HFFc6 (cell line): ENCODE measurements around the gene MCRIP1. TPM values are rescaled to one million over a fixed set of nuclear protein-coding genes. Genes with fewer than 3 reads are reported as not detected.

Experiments
- DNase-seq: peaks from one replicate; pipeline ENCODE4 v3.0.0-alpha.2; 2018
- H3K27ac Mint-ChIP-seq: 2 replicates; pipeline ENCODE4 v1.8.0; 2020; ENCODE audit warnings: mild to moderate bottlenecking, mixed read lengths
- H3K27me3 Mint-ChIP-seq: 2 replicates; pipeline ENCODE4 v1.8.0; 2021; ENCODE audit warnings: mild to moderate bottlenecking, moderate library complexity, mixed read lengths; ENCODE audit not compliant: insufficient read depth
- H3K36me3 Mint-ChIP-seq: 2 replicates; pipeline ENCODE4 v1.8.0; 2021; ENCODE audit warnings: low read depth, mixed read lengths
- H3K4me1 Mint-ChIP-seq: 2 replicates; pipeline ENCODE4 v1.8.0; 2020; ENCODE audit warnings: low read depth, mixed read lengths
- H3K4me3 Mint-ChIP-seq: 2 replicates; pipeline ENCODE4 v1.8.0; 2020; ENCODE audit warnings: mild to moderate bottlenecking, moderate library complexity, mixed read lengths
- H3K9me3 Mint-ChIP-seq: 2 replicates; pipeline ENCODE4 v1.8.0; 2020; ENCODE audit warnings: mild to moderate bottlenecking, mixed read lengths
- total RNA-seq, 6 experiments: library from RNA; stranded (reverse); fragmentation: NEBNext Ultra II Directional; extraction: Animal tissue kit (Norgen Biotek cat#: 25700); gene quantifications; 2 replicates in 1 of 6; 3 replicates in 5 of 6; pipeline ENCODE4 v1.2.3, GENCODE V29; 2021
- TF ChIP-seq, protein P1 (sequence below): fragments of 200-600 bp; sonication (generic); IDR thresholded peaks from 2 replicates; pipeline ENCODE4 v1.5.0; 2021; ENCODE audit warnings: antibody characterized with exemption, mild to moderate bottlenecking

The MCRIP1 gene
- total RNA-seq, 6 experiments from 2014 or later = 88.0 to 103 (median 92.8) TPM

GRCh38 chr17:81809556-81809998, 23.5 kb downstream of the MCRIP1 start:
- H3K36me3 Mint-ChIP-seq = no peaks in the 10 kb centered on the region
- peaks cover 19% of the 10 kb centered on the region for H3K27me3 Mint-ChIP-seq
- no peaks in the 10 kb centered on the region for H3K4me1 Mint-ChIP-seq
- peaks cover 6% of the 10 kb centered on the region; the same call in 1 of the 2 replicates for H3K9me3 Mint-ChIP-seq
- TF ChIP-seq, protein P1, sequence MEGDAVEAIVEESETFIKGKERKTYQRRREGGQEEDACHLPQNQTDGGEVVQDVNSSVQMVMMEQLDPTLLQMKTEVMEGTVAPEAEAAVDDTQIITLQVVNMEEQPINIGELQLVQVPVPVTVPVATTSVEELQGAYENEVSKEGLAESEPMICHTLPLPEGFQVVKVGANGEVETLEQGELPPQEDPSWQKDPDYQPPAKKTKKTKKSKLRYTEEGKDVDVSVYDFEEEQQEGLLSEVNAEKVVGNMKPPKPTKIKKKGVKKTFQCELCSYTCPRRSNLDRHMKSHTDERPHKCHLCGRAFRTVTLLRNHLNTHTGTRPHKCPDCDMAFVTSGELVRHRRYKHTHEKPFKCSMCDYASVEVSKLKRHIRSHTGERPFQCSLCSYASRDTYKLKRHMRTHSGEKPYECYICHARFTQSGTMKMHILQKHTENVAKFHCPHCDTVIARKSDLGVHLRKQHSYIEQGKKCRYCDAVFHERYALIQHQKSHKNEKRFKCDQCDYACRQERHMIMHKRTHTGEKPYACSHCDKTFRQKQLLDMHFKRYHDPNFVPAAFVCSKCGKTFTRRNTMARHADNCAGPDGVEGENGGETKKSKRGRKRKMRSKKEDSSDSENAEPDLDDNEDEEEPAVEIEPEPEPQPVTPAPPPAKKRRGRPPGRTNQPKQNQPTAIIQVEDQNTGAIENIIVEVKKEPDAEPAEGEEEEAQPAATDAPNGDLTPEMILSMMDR = no peak
- H3K27ac Mint-ChIP-seq = no peak overlapping the region
- H3K4me3 Mint-ChIP-seq = no peak overlapping the region
- DNase-seq = no peak

GRCh38 chr17:81808778-81809555, 24.1 kb downstream of the MCRIP1 start:
- peaks cover 6% of the 10 kb centered on the region; the same call in 1 of the 2 replicates for H3K9me3 Mint-ChIP-seq
- TF ChIP-seq, protein P1 = no peak
- H3K27me3 Mint-ChIP-seq = peaks cover 19% of the 10 kb centered on the region
- DNase-seq = no peak
- H3K4me1 Mint-ChIP-seq = no peaks in the 10 kb centered on the region
- no peak overlapping the region for H3K4me3 Mint-ChIP-seq
- no peaks in the 10 kb centered on the region for H3K36me3 Mint-ChIP-seq
- H3K27ac Mint-ChIP-seq = no peak overlapping the region

GRCh38 chr17:81807839-81808238, 25.3 kb downstream of the MCRIP1 start:
- peaks cover 24% of the 10 kb centered on the region for H3K27me3 Mint-ChIP-seq

DNA sequence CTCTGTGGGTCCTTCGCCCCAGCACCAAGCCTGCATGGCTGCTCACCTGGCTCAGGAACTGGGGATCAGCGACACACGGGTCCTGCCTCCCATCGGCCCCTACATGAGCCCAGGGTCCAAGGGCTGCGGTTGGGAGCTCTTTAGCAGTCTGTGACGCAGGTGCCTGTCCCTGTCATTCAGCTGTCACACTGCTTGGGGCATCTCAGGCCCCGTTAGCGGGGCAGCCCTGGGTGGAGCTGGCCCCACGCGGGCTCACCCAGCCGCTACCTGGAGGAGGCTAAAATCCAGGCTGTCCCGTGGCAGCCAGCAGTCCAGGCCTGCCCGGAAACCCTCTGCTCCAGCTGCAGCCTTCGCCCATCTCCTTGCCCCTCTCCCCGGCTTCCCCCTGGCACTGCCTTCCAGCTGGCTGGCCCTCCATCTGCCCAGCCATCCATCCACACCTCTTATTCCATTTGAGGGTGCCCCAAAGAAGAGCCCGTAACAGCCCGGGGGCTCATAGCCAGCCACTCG, 25.8 kb downstream of the MCRIP1 start:
- H3K9me3 Mint-ChIP-seq = peaks cover 6% of the 10 kb centered on the region; the same call in 1 of the 2 replicates
- no peak overlapping the region for H3K4me3 Mint-ChIP-seq
- peaks cover 29% of the 10 kb centered on the region for H3K27me3 Mint-ChIP-seq
- TF ChIP-seq, protein P1 = no peak
- H3K27ac Mint-ChIP-seq = no peak overlapping the region
- H3K36me3 Mint-ChIP-seq = no peaks in the 10 kb centered on the region
- no peak for DNase-seq
- no peaks in the 10 kb centered on the region for H3K4me1 Mint-ChIP-seq

More at GRCh38 chr17:81807839-81808238, 25.3 kb downstream of the MCRIP1 start:
- DNase-seq = no peak
- TF ChIP-seq, protein P1 = no peak
- Mint-ChIP-seq H3K9me3 (peaks cover 6% of the 10 kb centered on the region; the same call in 1 of the 2 replicates), H3K4me1 (no peaks in the 10 kb centered on the region), H3K36me3 (no peaks in the 10 kb centered on the region), H3K27ac (no peak overlapping the region), H3K4me3 (no peak overlapping the region)

DNA sequence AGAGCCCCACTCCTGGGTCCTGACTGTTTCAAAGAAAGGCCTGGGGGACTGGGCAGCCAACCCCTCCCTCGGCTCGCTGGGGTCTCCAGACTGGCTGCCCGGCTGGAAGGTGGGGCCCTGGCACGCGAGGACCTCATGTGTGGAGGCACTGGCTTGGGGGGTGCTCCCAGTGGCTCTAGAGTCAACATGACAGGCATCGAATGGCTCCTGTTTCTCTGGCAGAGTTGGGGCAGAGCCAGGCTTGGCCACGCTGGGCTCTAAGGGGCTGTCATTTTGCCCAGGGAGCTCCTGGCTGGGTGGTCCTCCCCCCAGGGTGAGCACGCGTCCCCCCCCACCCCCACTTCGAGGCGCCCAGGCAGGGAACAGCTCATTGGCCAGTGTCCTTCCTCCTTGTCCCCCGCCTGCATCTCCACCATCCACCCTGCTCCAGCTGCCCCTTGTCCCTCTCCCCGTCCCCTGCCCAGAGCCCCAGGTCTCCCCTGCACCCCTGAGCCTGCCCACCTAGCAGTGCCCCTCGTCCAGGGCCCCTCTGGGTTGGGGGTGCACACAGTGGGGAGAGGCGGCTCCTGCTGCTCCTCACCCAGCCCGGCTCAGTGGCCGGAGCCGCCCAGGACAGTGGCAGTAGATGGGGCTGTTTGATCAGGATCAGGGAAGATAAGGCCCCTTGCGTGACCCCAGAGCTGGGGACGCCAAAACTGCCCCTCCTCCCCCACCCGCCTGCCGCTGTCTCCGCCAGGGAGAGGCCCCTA, 26.5 kb downstream of the MCRIP1 start:
- no peaks in the 10 kb centered on the region for H3K4me1 Mint-ChIP-seq
- DNase-seq = no peak
- H3K27me3 Mint-ChIP-seq = peaks cover 35% of the 10 kb centered on the region

More for the DNA sequence above, 26.5 kb downstream of the MCRIP1 start:
- Mint-ChIP-seq H3K4me3 (no peak overlapping the region), H3K27ac (no peak overlapping the region), H3K9me3 (peaks cover 6% of the 10 kb centered on the region; the same call in 1 of the 2 replicates), H3K36me3 (no peaks in the 10 kb centered on the region)
- TF ChIP-seq, protein P1 = no peak
